IMR-90 (cell line): ENCODE results near the gene DYNC2LI1.

ENCODE experiments used
- CEBPB ChIP-seq: IDR thresholded peaks from 2 replicates; pipeline ENCODE4 v1.6.1; 2012; ENCODE audit warnings: low read depth, low read length, improper control_type of control experiment
- POLR2A ChIP-seq: IDR thresholded peaks from 2 replicates; pipeline ENCODE4 v1.6.1; 2012; ENCODE audit warnings: mild to moderate bottlenecking, low read depth, low read length
- TF ChIP-seq, protein P1 (sequence below): conservative IDR thresholded peaks from 2 replicates; pipeline ENCODE4 v1.5.1; 2012; ENCODE audit warnings: mild to moderate bottlenecking, low read depth, low read length, improper control_type of control experiment

DNA sequence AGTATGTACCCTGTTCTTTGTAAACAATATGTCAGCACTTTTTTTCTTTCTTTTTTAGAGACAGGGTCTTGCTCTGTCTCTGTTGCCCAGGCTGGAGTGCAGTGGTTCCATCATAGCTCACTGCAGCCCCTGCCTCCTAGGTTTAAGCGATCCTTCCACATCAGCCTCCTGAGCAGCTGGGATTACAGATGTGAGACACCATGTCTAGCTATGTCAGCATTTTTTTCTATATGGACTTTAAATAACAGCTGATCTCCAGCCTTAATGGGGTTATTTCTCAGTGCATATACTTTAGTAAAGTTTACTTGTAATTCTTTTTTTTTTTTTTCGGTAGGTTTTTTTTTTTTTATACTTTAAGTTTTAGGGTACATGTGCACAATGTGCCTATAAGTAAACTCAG is 38.2 kb downstream of the DYNC2LI1 start:
- TF ChIP-seq, protein P1, sequence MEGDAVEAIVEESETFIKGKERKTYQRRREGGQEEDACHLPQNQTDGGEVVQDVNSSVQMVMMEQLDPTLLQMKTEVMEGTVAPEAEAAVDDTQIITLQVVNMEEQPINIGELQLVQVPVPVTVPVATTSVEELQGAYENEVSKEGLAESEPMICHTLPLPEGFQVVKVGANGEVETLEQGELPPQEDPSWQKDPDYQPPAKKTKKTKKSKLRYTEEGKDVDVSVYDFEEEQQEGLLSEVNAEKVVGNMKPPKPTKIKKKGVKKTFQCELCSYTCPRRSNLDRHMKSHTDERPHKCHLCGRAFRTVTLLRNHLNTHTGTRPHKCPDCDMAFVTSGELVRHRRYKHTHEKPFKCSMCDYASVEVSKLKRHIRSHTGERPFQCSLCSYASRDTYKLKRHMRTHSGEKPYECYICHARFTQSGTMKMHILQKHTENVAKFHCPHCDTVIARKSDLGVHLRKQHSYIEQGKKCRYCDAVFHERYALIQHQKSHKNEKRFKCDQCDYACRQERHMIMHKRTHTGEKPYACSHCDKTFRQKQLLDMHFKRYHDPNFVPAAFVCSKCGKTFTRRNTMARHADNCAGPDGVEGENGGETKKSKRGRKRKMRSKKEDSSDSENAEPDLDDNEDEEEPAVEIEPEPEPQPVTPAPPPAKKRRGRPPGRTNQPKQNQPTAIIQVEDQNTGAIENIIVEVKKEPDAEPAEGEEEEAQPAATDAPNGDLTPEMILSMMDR, result no peak
- no peak for TF ChIP-seq POLR2A
- TF ChIP-seq CEBPB, result no peak
